Coronary artery (tissue), 2 donors: ENCODE measurements around the gene SLC18B1.
A peak's percentile ranks its signal among the peaks of the same experiment; 100 is the strongest.

ENCODE experiments used
- DNase-seq: peaks from one replicate; pipeline ENCODE4 v3.0.0-alpha.2; 2017; ENCODE audit warnings: low spot score
- H3K27ac ChIP-seq, 2 donors: fragments of 200-600 bp; sonication (generic); one replicate each; pipeline ENCODE4 v1.5.1; 2016 to 2019
- H3K4me3 ChIP-seq: fragments of 200-600 bp; sonication (generic); 2 replicates; pipeline ENCODE4 v1.5.1; 2016; ENCODE audit warnings: mild to moderate bottlenecking, moderate library complexity
- TF ChIP-seq, protein P1 (sequence below): fragments of 200-600 bp; sonication (generic); IDR thresholded peaks from one replicate; pipeline ENCODE4 v1.5.1; 2019; ENCODE audit warnings: antibody characterized with exemption

Gene SLC18B1

DNA sequence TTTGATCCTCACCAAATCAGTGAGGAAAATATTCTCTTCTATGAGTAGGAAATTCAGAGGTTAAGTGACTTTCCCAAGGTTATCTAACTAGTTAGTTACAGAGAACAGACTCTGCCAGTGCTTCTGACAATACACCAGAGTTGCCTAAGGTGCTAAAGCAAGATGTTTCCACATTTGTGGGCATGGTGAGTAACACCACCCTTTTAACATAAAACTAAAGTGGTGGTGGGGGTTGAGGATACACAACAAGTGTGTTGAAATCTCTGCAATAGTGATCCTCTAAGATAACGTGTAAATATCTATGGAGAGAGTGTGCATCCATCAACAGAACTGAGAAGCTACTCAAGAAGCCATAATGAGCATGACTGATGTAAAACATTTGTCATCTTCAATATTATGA is 52.4 kb downstream of the SLC18B1 start:
- no peak overlapping the region for H3K27ac ChIP-seq
- TF ChIP-seq, protein P1, sequence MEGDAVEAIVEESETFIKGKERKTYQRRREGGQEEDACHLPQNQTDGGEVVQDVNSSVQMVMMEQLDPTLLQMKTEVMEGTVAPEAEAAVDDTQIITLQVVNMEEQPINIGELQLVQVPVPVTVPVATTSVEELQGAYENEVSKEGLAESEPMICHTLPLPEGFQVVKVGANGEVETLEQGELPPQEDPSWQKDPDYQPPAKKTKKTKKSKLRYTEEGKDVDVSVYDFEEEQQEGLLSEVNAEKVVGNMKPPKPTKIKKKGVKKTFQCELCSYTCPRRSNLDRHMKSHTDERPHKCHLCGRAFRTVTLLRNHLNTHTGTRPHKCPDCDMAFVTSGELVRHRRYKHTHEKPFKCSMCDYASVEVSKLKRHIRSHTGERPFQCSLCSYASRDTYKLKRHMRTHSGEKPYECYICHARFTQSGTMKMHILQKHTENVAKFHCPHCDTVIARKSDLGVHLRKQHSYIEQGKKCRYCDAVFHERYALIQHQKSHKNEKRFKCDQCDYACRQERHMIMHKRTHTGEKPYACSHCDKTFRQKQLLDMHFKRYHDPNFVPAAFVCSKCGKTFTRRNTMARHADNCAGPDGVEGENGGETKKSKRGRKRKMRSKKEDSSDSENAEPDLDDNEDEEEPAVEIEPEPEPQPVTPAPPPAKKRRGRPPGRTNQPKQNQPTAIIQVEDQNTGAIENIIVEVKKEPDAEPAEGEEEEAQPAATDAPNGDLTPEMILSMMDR, result no peak
- DNase-seq, result no peak
- no peak overlapping the region for H3K4me3 ChIP-seq

DNA sequence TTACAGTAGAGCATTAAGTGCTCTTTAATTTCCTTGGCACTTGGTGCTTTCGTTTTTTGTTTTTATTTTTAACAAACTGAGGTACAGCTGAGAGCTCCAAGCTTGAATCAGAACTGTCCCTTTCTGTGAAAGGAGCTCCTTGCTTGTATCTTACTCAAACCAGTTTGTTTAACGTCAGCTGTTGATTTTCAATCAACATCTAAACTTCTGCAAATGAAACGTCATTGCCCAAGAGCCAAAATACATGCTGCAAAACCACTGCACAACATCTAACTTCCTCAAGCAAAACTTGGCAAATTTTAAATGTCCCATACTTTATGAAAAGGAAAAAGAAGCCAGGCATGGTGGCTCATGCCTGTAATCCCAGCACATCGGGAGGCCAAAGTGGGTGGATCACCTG is 55.9 kb downstream of the SLC18B1 start:
- TF ChIP-seq, protein P1, result no peak
- peak overlapping the region in 1 of 2 donors; percentile 33 for H3K27ac ChIP-seq
- no peak for DNase-seq

DNA sequence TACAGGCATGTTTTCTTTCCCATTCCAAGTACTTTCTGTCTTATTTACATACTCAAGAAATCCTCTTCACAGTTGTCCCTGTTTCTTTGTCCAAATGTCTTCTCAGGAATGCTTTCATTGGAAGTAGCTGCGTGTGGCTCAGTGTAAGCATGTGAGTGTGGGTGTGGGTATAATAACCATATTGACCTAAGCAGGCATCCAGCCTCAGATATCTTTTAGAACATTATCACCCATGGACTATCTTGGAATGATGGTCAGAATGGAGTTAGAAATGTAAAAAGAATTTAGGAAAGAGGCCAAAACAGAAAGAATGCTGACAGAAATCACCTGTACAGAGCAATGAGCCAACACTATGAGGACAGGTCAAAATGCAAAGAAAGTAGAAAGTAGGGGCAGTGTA is 57.2 kb downstream of the SLC18B1 start:
- no peak for DNase-seq
- TF ChIP-seq, protein P1, result no peak
- Histone ChIP-seq H3K27ac (no peak overlapping the region), H3K4me3 (no peak overlapping the region)

More for the DNA sequence above, 55.9 kb downstream of the SLC18B1 start:
- H3K4me3 ChIP-seq, result no peak overlapping the region

DNA sequence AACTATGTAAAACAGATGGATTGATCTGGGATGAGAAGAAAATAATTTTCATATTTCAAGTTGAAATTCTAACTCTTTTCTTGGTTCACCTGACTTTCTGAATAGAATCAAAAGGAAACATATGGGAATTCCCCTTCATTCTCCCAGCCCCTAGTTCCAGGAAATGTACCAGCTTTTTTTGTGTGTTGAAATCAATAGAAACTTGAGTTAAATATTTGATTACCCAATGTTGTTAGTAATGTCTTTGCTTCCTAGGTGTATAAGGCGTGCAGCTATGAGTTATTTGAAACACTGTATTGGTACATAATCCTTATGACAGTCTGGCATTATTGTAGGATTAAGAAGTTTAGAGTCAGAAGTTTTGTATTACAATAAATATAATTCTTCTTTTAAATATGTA is 62.2 kb downstream of the SLC18B1 start:
- DNase-seq, result no peak
- Histone ChIP-seq H3K4me3 (no peak overlapping the region), H3K27ac (no peak overlapping the region)
- TF ChIP-seq, protein P1, result no peak

DNA sequence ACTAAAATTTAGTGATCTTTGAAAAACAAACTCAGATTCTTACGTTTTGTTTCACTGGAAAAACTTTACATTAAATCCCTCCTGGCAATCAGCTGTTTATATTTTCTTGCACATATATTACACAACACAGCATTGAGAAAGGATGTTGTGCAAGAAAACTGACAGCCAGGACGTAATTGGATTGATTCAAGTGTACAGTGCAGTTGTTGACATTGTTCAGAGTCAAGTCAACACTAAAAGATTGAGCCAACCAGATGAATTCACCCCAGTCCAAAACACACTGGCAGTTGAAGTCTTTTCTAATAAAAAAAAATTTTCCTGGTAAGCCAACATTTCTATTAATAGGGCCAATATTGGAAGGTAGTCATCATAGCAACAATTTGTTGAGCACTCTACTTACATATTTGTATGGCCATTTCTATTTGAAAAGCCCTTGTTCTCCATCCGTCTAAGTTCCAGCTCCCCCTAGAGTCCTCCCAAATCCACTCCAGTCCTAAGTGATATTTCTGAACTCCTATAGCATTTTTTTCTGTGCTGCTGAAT is 63.7 kb downstream of the SLC18B1 start:
- Histone ChIP-seq H3K27ac (no peak overlapping the region), H3K4me3 (no peak overlapping the region)
- TF ChIP-seq, protein P1, result no peak
- no peak for DNase-seq

DNA sequence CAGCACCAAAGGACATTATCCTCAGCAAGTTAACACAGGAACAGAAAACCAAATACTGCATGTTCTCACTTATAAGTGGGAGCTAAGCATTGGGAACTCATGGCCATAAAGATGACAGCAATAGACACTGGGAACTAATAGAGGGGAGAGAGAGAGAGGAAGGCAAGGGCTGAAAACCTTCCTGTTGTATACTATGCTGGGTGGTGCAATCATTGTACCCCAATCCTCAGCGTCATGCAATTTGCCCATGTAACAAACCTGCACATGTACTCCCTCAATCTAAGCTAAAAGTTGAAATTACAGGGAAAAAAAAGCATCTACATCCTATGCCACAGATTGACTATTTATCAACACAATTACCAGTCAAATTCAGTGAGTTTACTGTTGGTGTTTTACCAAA is 64.6 kb downstream of the SLC18B1 start:
- TF ChIP-seq, protein P1, result no peak
- DNase-seq, result no peak
- H3K27ac ChIP-seq, result no peak overlapping the region
- H3K4me3 ChIP-seq, result no peak overlapping the region

DNA sequence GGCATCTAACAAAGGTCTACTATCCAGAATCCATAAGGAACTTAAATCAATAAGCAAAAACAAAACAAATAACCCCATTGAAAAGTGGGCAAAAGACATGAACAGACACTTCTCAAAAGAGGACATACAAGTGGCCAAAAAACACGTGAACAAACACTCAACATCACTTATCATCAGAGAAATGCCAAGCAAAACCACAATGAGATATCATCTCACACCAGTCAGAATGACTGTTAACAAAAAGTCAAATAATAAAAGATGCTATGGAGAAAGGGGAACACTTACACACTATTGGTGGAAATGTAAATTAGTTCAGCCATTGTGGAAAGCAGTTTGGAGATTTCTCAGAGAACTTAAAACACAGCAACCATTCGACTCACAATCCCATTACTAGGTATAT is 65.2 kb downstream of the SLC18B1 start:
- H3K4me3 ChIP-seq, result no peak overlapping the region
- no peak for DNase-seq
- TF ChIP-seq, protein P1, result no peak
- H3K27ac ChIP-seq, result no peak overlapping the region
